Measurements from ENCODE around the gene TSPAN17.

The TSPAN17 gene

GRCh38 chr5:176661676-176662075 is 14.4 kb downstream of the TSPAN17 start:
- no peak for DNase-seq

GRCh38 chr5:176662371-176663333 is 15.4 kb downstream of the TSPAN17 start:
- DNase-seq: no peak

DNA sequence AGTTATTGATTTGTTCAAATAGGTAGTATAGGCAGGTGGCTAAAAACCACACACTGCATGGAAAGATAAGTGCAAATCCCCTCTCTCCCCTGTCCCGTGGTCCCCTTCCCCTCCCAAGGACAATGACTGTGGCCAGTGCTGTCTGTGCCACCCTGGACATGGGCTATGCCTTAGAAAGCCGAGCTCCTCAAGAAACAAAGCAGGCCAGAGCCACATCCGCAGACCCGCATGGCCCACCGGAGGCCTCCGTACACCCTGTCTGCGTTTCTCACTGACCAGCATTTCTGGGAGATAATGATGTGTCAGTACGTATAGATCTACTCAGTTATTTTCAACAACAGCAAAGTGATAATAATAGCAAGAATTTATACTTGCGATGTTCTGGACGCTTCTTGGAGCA is 16.3 kb downstream of the TSPAN17 start:
- no peak for DNase-seq

DNA sequence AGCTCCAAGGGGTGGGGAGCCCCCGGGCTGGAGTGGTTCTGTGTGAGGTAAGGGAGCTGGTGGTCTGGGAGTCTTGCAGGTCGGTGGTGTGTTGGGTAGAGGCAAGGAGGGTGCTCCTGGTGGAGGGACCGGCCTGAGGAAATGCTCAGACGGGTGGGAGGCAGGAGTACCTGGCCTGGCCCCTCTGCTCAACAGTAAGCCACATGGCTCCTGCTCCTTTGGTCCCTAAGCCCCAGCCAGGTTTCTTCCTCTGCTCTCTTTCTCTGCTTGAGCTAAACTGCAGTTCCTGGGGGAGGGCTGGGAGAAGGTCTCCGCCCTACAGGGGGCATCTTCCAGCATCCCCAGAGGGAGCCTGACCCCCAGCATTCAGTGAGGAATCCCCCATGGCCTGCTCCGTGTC is 17.2 kb downstream of the TSPAN17 start:
- no peak for DNase-seq

GRCh38 chr5:176664886-176665285 is 17.6 kb downstream of the TSPAN17 start:
- DNase-seq: no peak

- no peak for DNase-seq
Observed at GRCh38 chr5:176665517-176665916, 18.2 kb downstream of the TSPAN17 start.

GRCh38 chr5:176667637-176668036 is 20.4 kb downstream of the TSPAN17 start:
- no peak for DNase-seq

DNA sequence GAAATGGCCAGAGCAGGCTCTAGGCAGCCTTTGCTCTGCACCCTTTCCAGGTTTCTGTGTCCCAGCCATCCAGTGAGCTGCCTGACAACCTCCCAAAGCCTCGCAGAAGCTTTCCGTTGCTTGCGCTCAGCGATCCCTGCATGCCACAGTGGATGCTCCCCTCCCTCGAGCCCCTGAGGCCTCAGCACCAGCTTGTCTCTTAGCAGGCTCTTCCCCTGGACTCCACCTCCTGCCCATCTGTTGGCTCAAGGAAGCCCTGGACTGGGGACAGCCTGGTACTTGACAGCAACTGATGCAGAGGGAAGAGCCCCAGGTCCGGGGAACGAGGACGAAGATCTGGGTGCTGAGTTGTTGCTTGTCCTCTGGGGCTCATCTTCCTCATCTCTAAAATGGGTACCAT is 23.2 kb downstream of the TSPAN17 start:
- no peak for DNase-seq

GRCh38 chr5:176671399-176671798 is 24.1 kb downstream of the TSPAN17 start:
- no peak for DNase-seq

GRCh38 chr5:176671890-176672747 is 24.8 kb downstream of the TSPAN17 start:
- DNase-seq: no peak

GRCh38 chr5:176673651-176674583 is 26.6 kb downstream of the TSPAN17 start:
- no peak for DNase-seq

- DNase-seq: no peak
Observed at GRCh38 chr5:176674799-176675198, 27.5 kb downstream of the TSPAN17 start.

DNA sequence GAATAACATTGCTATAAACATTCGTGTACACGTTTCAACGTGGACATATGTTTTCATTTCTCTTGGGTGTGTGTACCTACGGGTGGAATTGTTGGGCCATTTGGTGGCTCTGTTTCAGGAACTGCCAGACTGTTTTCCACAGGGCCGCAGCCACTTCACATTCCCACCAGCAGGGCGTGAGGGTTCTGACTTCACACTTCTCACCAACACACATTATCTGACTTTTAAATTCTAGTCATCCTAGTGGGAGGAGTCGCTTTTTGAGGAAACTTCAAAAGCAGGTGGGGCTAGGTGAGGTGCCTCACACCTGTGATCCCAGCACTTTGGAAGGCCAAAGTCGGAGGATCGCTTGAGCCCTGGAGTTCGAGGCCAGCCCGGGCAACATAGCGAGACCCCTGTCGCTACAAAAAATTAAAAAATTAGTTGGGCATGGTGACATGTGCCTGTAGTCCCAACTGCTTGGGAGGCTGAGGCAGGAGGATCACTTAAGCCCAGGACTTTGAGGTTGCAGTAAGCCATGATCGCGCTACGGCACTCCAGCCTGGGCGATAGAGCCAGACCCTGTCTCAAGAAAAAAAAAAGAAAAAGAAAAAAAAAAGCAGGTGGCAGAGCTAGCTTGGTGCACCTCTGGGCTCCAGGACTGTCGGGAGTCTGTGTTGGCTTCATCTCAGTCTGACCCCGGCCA is 28.5 kb downstream of the TSPAN17 start:
- DNase-seq: no peak

DNA sequence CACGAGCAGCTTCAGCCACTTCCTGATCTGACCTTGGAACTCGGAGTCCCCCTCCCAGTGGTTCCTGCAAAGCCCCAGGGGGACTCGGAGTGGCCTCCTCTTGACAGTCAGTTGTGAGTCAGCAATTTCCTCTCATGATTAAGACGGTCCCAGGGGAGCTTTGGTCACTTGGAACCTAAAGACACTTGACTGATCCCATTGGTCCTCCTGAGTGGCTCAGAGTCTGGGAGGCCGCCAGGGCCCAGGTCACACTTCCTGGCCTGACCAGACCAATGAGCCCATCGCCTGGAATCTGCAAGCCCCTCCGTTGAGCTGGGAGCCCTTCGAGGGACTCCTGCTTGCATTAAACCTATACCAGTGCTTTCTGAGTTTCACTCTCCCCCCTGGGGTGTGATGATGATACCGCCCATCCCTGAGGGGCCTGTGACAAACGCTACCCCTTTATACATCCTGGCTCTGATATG is 29.1 kb downstream of the TSPAN17 start:
- DNase-seq: no peak

DNA sequence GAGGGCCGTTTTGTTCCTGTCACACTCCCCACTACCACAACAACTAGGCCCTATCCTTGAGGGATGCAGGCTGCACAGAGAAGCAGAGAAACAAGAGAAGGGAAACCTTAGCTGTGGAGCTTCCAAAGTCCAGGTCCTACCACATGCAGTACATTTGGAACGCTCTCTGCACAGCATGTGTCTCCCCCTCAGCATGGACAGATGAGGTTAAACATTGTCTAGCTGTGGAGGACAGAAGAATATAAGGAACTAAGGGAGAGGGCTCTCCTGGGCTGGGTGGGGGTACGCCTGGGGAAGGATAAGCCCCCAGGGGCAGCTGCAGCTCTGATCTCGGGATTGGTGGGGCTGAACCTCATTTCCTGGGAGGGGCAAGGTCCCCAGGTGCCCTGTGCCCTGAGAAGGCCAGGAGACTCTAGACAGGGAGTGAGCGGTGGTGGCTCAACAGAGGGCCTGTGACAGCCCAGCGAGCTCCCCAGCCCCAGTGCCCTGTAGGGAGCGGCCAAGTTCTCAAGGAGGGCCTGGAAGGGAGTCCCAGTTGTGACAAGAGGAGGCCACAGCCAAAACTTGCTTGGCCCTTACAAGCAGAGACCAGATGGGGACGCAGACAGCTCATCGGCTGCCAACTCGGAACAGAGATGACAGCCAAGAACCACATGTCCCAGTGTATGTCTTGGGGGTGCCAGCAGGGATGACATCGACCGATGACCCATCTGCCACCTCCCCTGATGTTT is 30.1 kb downstream of the TSPAN17 start:
- DNase-seq: no peak

DNA sequence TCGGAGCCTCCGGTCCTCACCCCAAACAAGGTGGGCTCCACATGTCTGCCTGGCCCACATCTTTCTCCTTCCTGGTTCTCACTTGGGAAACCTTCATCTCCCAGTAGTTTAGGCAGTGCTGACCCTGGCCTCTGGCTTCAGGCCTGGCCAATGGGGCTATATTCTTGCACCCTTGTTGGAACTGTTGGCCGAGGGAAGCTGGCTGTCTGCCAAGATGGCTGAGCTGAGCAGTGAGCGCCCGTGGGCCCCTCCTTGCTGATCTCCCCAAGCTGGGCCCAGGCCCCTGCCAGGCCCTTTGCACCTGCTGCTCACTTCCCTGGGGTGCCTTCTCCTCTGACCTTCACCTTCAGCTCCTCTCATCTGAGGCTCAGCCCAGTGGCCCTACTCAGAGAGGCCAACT is 31.3 kb downstream of the TSPAN17 start:
- no peak for DNase-seq

GRCh38 chr5:176679365-176680225 is 32.3 kb downstream of the TSPAN17 start:
- DNase-seq: no peak

GRCh38 chr5:176680226-176680563 is 32.9 kb downstream of the TSPAN17 start:
- DNase-seq: no peak

GRCh38 chr5:176682016-176682531 is 34.8 kb downstream of the TSPAN17 start:
- no peak for DNase-seq

DNA sequence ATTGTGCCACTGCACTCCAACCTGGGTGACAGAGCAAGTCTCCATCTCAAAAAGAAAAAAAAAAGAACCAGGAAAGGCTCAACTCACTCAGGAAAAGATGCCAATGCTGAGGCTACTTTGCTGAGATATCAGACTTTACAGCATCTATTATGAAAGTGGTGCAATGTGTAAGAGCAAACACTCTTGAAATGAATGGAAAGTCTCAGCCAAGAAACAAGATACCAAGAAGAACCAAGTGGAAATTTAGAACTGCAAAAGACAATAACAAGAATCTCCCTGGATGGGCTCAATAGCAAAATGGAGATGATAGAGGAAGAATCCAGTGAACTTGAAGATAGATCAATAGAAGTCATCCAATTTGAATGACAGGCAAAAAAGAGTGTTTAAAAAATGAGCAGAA is 37.7 kb downstream of the TSPAN17 start:
- no peak for DNase-seq

Measured in SHP77 treated with DMSO at 0.1 percent for 48 hours (cell line).